Measurements from ENCODE around the gene TRMT2A.

The TRMT2A gene

GRCh38 chr22:20154602-20155187, 37.7 kb upstream of the TRMT2A start:
- Mint-ChIP-seq H3K36me3 (ENCODE audit: low read depth) (no peaks in the 10 kb centered on the region), H3K4me1 (ENCODE audit: low read depth) (no peaks in the 10 kb centered on the region), H3K4me3 (no peak overlapping the region), H3K27me3 (peaks cover 34% of the 10 kb centered on the region), H3K9me3 (no peaks in the 10 kb centered on the region), H3K27ac (no peak overlapping the region)
- intact Hi-C loops (cut with micrococcal nuclease): no loop called here

- no peaks in the 10 kb centered on the region for H3K36me3 Mint-ChIP-seq (ENCODE audit: low read depth)
- intact Hi-C loops (cut with micrococcal nuclease): no loop called here
- H3K4me1 Mint-ChIP-seq (ENCODE audit: low read depth): no peaks in the 10 kb centered on the region
- H3K27me3 Mint-ChIP-seq: peaks cover 27% of the 10 kb centered on the region
- H3K9me3 Mint-ChIP-seq: no peaks in the 10 kb centered on the region
- H3K27ac Mint-ChIP-seq: no peak overlapping the region
- H3K4me3 Mint-ChIP-seq: no peak overlapping the region
Measured at GRCh38 chr22:20153945-20154344, 36.9 kb upstream of the TRMT2A start.

DNA sequence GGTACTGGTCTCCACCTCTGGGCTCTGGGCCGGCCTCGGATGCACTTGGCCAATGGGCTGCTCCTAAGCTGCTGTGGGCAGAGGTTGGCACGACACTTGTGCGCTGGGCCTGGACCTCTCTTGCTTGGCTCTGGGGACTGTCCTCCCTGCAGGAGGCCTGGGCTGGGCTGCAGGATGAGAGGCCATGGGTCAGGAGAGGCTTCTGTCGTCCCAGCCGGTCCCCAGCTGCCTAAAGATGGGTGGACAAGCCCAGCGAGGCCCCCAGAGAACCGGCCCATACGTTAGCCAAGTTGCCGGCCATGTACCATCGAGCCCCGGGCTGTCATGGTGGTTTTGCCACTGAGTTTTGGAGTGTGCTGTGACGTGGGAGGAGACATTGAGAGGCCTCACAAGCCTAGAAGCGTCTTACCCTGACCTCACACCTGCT, 35.5 kb upstream of the TRMT2A start:
- H3K36me3 Mint-ChIP-seq (ENCODE audit: low read depth): no peaks in the 10 kb centered on the region
- peaks cover 18% of the 10 kb centered on the region for H3K27me3 Mint-ChIP-seq
- H3K9me3 Mint-ChIP-seq: no peaks in the 10 kb centered on the region
- no peaks in the 10 kb centered on the region for H3K4me1 Mint-ChIP-seq (ENCODE audit: low read depth)
- no peak overlapping the region for H3K4me3 Mint-ChIP-seq
- intact Hi-C loops (cut with micrococcal nuclease): no loop called here
- no peak overlapping the region for H3K27ac Mint-ChIP-seq

- H3K36me3 Mint-ChIP-seq (ENCODE audit: low read depth): no peaks in the 10 kb centered on the region
- no peaks in the 10 kb centered on the region for H3K9me3 Mint-ChIP-seq
- intact Hi-C loops (cut with micrococcal nuclease): no loop called here
- H3K27ac Mint-ChIP-seq: no peak overlapping the region
- H3K27me3 Mint-ChIP-seq: peaks cover 11% of the 10 kb centered on the region
- no peak overlapping the region for H3K4me3 Mint-ChIP-seq
- no peaks in the 10 kb centered on the region for H3K4me1 Mint-ChIP-seq (ENCODE audit: low read depth)
Measured at GRCh38 chr22:20151276-20151588, 34.2 kb upstream of the TRMT2A start.

DNA sequence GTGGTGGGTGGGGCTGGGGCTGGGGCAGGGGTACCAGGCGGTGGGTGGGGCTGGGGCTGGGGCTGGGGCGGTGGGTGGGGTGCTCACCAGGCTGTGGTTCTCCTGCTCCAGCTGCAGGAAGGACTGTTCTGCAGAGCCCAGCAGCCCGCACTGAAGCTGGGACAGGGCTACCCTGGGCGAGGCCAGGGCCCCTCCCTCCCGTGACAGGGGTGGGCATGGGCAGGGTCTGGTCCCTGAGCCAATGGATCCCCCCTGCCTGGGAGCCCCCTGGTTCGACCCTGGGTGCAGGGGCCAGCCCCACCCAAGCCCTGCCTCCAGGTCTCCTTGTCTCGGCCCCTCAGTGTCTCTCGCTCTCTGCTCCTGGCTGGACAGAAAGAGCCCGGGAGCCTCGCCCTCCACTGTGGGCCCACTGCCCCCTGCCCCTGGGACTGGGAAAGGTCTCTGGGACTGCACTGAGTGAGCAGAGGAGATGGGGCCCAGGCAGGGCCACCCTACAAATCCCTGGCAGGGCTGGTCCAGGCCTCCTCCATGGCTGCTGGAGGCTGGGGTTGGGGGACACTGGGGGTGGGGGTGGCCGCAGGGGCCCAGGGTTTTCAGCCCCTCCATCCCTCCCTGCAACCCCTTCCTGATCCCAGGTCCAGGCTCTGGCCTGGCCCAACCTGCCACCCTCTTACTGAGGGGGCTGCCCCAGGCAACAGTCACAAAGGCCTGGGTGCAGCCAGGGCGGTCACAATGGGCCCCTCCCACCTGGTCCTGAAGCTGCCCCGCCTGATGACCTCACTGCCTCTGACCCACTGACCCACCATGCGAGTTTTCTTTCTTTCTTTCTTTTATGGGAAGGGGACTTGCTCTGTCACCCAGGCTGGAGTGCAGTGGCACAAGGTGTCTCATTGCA, 33.6 kb upstream of the TRMT2A start, which contains the start of gene CCDC188:
Gene CCDC188 (minus strand): TSS at position 675 of the 895 bp plus-strand sequence. CDS start 69 bp downstream, at position 606.
- H3K4me1 Mint-ChIP-seq (ENCODE audit: low read depth): no peaks in the 10 kb centered on the region
- H3K27me3 Mint-ChIP-seq: peaks cover 11% of the 10 kb centered on the region
- no peak within 1 kb of the TSS for H3K27ac Mint-ChIP-seq
- H3K9me3 Mint-ChIP-seq: no peaks in the 10 kb centered on the region
- H3K4me3 Mint-ChIP-seq: no peak within 1 kb of the TSS
- peaks cover 4% of the 10 kb centered on the region for H3K36me3 Mint-ChIP-seq (ENCODE audit: low read depth)
- intact Hi-C loops (cut with micrococcal nuclease): no loop called here

DNA sequence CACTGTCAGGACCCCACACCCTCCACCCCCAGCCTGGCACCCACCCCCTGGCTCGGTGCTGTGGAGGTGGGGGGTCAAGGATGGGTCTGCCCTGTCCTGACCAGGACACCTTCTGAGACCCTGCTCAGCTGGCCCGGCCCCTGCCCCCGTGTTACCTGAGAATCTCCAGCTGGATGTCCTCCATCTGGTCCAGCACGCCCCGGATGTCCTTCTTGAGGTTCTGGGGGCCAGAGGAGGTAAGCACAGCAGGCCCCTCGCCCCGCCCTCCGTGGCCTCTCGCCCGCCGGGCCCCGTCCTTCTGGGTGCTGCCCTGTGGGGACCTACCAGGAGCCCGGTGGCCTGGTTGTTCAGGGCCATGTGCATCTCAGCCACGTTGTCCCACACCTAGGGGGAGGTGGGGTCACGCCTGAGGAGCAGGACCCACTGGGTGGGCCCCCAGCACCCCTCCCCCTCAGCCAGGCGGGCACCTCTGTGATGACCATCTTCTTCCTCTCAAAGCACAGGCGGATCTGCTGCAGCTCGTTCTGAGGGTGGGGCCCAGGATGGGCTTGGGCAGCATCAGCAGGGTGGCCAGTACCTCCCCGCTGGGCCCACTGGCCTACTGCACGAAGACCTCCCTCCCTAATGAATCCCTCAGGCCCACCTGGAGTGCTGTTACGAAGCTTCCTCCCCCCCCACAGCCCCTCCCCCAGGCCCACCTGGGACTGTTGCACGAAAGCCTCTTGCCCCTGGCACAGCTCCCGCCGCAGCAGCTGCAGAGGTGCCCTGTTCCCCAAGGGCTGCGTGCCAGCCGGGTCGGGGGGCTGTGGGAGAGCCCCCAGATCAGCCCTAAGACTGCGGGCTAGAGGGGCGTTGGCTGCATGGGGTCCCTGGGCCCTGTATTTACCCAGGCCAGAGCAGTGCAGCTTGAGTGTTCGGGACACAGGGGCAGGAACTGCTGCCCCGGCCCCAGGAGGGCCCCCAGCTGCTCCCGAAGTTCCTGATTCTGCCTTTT, 32.5 kb upstream of the TRMT2A start:
- Mint-ChIP-seq H3K36me3 (ENCODE audit: low read depth) (peaks cover 14% of the 10 kb centered on the region), H3K4me1 (ENCODE audit: low read depth) (no peaks in the 10 kb centered on the region), H3K9me3 (no peaks in the 10 kb centered on the region), H3K27me3 (peaks cover 9% of the 10 kb centered on the region), H3K27ac (no peak overlapping the region), H3K4me3 (no peak overlapping the region)
- intact Hi-C loops (cut with micrococcal nuclease): no loop called here

DNA sequence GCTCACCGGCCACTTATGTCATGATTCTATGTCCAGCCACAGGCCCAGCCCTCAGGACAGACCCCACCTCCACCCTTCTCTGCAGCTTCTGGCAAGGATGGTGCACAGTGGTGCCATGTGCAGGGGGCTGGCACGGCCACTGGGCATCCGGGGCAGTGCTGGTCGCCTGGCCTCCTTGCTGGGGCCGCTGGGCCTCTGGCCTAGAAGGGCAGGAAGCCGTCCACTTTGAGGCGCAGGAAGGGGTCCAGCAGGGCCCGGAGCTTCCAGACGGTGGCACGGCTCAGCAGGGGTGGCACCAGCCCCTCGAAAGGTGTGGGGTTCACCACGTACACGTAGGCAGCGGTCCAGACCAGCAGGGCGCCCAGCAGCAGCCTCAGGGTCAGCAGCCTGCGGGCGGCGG, 31.4 kb upstream of the TRMT2A start:
- H3K4me1 Mint-ChIP-seq (ENCODE audit: low read depth): no peaks in the 10 kb centered on the region

GRCh38 chr22:20147237-20147988, 30.4 kb upstream of the TRMT2A start:
- Mint-ChIP-seq H3K4me3 (no peak overlapping the region), H3K36me3 (ENCODE audit: low read depth) (peaks cover 36% of the 10 kb centered on the region), H3K27ac (no peak overlapping the region), H3K27me3 (peaks cover 2% of the 10 kb centered on the region), H3K4me1 (ENCODE audit: low read depth) (no peaks in the 10 kb centered on the region), H3K9me3 (no peaks in the 10 kb centered on the region)
- intact Hi-C loops (cut with micrococcal nuclease): no loop called here

More for the DNA sequence above, 31.4 kb upstream of the TRMT2A start:
- H3K27ac Mint-ChIP-seq: no peak overlapping the region
- H3K36me3 Mint-ChIP-seq (ENCODE audit: low read depth): peaks cover 26% of the 10 kb centered on the region
- peaks cover 2% of the 10 kb centered on the region for H3K27me3 Mint-ChIP-seq
- H3K4me3 Mint-ChIP-seq: no peak overlapping the region
- intact Hi-C loops (cut with micrococcal nuclease): no loop called here
- no peaks in the 10 kb centered on the region for H3K9me3 Mint-ChIP-seq

GRCh38 chr22:20146777-20147176, 29.8 kb upstream of the TRMT2A start:
- H3K9me3 Mint-ChIP-seq: no peaks in the 10 kb centered on the region
- H3K27me3 Mint-ChIP-seq: no peaks in the 10 kb centered on the region
- intact Hi-C loops (cut with micrococcal nuclease): no loop called here
- no peak overlapping the region for H3K4me3 Mint-ChIP-seq
- H3K36me3 Mint-ChIP-seq (ENCODE audit: low read depth): peaks cover 42% of the 10 kb centered on the region
- H3K4me1 Mint-ChIP-seq (ENCODE audit: low read depth): no peaks in the 10 kb centered on the region
- no peak overlapping the region for H3K27ac Mint-ChIP-seq

DNA sequence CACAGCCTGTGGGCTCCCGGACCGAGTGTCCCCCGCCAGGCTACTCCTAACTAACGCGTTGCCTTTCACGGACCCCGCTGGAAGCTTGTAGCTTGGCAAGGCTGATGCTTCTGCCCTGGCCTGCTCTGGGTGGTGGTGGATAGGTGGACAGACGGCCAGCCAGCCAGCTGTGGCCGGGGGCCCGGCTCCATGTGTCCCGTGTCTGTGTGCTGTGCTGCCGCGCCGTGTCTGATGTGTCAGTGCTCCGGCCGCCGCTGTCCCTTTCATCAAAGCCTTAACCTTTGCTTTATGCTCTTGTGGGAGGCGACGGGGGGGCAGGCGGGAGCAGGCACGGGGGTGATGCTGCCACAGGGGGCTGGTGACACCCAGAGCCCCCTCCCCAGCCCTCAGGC, 28.8 kb upstream of the TRMT2A start:
- H3K9me3 Mint-ChIP-seq: no peaks in the 10 kb centered on the region
- no peak overlapping the region for H3K4me3 Mint-ChIP-seq
- no peak overlapping the region for H3K27ac Mint-ChIP-seq
- H3K4me1 Mint-ChIP-seq (ENCODE audit: low read depth): no peaks in the 10 kb centered on the region
- intact Hi-C loops (cut with micrococcal nuclease): no loop called here
- H3K27me3 Mint-ChIP-seq: no peaks in the 10 kb centered on the region
- H3K36me3 Mint-ChIP-seq (ENCODE audit: low read depth): peaks cover 52% of the 10 kb centered on the region

GRCh38 chr22:20145206-20145831, 28.3 kb upstream of the TRMT2A start:
- H3K9me3 Mint-ChIP-seq: no peaks in the 10 kb centered on the region
- intact Hi-C loops (cut with micrococcal nuclease): no loop called here
- H3K4me1 Mint-ChIP-seq (ENCODE audit: low read depth): no peaks in the 10 kb centered on the region
- H3K36me3 Mint-ChIP-seq (ENCODE audit: low read depth): peaks cover 57% of the 10 kb centered on the region
- no peaks in the 10 kb centered on the region for H3K27me3 Mint-ChIP-seq
- no peak overlapping the region for H3K4me3 Mint-ChIP-seq
- H3K27ac Mint-ChIP-seq: no peak overlapping the region

GRCh38 chr22:20143883-20144665, 27.0 kb upstream of the TRMT2A start:
- H3K4me3 Mint-ChIP-seq: no peak overlapping the region
- intact Hi-C loops (cut with micrococcal nuclease): no loop called here
- no peaks in the 10 kb centered on the region for H3K9me3 Mint-ChIP-seq
- no peak overlapping the region for H3K27ac Mint-ChIP-seq
- no peaks in the 10 kb centered on the region for H3K4me1 Mint-ChIP-seq (ENCODE audit: low read depth)
- no peaks in the 10 kb centered on the region for H3K27me3 Mint-ChIP-seq
- peaks cover 69% of the 10 kb centered on the region for H3K36me3 Mint-ChIP-seq (ENCODE audit: low read depth)
